RPMI7951 (cell line): ENCODE measurements around the gene PDE2A. TPM values are rescaled to one million over a fixed set of nuclear protein-coding genes. Genes with fewer than 3 reads are reported as not detected.

Source experiments
- DNase-seq: peaks from one replicate; pipeline ENCODE4 v3.0.0-alpha.2; 2012; ENCODE audit warnings: low read depth
- total RNA-seq: library from RNA; depleted of rRNA; stranded (reverse); fragments of >200 nt; shearing (Covaris generic); gene quantifications from 2 replicates; pipeline ENCODE4 v1.2.3, GENCODE V29; 2014

Gene PDE2A
- total RNA-seq, 1 experiment from 2014 or later, result 0.12 TPM

DNA sequence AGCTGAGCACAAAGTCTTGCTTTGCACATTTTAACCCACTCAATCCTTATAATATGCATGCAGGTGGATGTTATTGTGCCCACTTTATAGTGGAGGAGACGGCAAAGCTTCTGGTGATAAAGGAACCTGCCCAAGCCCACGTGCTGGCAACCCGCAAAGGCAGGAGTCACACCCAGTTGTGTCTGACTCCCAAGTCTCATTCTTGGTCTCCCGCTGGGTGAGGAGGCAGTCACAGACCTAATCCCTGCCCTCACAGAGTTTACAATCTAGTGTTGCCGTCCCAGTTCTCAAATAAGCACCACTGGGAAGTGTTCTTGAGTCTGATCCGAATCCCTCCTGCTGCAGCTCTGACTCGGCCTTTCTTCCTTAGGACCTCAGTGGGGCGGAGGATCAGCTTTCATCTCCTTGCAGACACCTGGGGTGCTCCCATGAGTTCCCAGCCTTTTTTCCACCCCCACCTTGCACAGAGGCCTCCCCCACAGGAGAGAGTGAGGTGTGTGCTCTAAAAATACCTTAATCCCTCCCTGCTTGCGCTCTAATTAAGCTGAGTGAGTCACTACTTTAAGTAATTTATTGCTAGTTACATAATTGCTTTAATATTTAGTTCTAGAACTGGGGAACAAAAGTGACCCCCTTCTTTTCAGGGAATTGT lies 15.1 kb downstream of the PDE2A start:
- DNase-seq, result no peak

DNA sequence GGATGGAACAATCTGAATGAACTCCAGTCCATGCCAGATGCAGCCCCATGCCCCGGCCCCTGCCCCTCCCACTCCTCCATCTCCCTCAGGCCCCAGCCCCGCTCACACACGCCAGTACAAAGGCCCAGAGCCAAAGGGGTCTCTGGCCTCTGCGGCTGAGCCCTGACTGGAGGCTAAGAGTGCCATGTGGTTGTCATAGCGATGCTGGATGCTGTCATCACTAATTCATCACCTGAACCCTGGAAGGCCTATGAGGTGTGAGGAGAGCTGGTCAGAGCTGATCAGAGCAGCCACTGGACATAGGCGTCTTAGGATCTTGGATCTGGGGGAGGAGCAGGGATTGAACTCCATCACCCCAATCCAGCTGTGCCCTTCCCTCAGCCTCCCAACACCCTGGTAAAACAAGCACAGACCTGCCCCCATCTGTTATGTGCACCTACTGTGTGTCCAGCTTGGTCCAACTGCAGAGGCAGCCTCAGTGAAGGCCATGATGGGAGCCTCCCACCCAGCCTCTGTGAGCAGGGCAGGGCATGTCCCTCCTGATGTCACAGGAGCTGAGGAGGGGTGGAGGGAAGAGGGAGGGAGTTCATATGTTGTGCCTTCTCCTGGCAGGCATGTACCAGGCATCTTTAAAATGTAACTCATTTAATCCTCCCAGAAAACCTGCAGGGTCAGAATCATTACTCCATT lies 16.7 kb downstream of the PDE2A start:
- no peak for DNase-seq

DNA sequence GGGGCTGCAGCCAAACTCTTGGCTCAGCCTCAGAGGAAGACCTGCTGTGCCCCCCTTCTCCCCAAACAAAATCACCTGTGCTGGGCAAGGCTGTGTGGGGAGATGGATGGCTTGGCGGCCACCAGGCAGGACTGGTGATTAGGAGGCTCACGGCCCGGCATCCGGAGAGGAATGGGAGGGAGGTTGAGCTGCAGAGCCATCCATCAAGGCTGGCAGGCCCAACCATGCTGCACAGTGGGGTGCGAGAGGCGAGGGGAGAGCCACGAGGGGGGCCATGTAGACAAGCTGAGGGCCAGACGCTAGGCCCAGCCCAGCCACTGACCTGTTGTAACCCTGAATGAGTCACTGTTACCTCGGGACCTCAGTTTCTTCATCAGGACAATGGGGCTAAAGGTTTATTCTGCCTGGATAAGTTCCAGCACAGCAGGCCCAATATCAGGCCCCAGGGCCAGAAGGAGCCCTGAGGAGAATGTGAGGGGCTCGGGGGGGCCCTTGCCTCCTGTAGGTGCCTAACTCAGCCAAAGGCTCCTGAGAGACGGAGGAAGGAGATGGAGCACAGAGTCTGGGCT lies 18.2 kb downstream of the PDE2A start:
- DNase-seq, result no peak

DNA sequence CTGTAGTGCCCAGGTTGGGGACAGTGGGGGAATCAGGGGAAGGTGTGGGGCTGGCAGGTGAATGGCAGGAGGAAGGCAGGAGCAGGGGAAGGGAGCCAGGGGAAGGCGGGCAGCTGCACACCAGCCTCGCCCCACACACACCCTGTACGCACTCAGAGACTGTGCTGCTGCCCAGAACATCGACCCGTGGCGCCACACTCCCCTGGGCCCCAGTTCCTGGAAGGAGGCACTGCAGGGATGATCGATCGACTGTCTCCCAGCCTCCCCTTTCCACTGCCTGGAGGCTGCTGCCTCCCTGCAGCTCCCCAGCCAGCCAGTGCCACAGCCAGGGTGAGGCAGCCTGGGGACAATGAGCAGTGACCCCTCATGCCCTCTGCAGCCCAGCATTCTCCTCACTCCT lies 19.2 kb downstream of the PDE2A start:
- DNase-seq, result no peak

DNA sequence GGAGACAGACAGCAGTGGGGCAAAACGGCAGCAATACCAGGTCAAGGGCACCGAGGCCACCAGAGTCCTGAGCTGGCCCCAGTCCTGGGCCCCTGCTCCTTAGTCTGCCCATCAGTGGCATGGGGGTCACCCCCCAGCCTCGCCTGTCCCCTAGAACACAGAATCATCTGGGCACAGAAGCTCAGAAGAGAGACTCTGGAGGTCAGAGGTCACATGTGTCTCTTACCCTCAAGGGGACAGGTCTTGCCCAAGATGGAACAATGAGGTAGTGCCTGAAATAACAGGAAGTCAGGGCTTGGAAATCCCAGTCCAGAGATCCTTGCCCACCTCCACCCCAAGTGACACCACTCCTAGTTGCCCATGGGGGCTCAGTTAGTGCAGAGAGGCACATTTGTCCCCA lies 20.6 kb downstream of the PDE2A start:
- no peak for DNase-seq

DNA sequence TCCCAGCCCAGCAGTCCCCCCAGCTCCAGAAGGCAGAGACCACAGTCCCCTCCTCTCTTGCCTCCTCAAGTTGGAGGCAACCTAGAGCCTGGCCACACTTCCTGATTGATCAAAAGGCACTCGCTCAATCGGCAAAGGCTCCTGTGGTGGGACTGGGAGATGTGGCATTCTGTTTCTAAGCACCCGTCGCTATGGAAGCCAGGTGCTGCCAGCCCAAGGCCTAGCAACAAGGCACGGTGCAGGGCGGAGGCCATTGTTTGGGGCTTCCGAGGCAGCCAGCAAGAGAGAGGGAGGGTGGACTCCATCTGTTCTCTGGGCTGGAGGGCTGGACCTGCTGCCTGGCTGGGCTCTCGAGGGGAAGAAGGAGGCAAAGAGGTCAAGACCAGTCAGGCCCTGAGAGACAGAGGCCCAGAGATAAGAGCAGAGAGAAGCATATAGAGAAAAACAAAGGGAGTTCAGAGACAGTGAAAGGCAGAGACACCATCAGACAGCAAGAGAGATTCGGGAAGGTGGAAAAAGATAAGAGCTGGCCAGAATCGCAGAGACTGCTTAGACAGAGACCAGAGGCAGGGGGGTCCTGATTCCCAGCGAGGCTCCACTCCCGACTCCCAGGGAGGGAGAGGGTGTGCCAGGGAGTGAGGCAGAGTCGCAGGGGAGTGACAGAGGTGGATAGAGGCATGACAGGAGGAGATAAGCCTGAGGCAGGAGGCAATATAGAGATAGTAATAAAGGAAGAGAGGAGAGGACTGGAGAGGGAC lies 21.2 kb downstream of the PDE2A start:
- no peak for DNase-seq

DNA sequence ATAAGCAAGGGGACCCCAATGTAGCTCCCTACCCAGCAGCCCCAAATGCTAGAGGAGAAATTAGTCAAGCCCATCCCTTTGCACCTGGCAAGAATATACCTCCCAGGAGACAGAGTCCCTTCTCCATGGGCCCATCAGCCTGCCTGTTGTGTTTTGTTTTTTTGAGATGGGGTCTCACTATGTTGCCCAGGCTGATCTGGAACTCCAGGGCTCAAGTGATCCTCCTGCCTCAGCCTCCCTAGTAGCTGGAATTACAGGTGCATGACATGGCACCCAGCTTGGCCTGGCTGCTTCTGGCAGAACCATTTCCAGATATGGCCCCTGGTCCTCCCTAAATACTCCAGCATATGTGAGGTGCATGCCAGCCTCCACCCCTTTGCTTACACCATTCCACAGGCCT lies 22.1 kb downstream of the PDE2A start:
- DNase-seq, result no peak

DNA sequence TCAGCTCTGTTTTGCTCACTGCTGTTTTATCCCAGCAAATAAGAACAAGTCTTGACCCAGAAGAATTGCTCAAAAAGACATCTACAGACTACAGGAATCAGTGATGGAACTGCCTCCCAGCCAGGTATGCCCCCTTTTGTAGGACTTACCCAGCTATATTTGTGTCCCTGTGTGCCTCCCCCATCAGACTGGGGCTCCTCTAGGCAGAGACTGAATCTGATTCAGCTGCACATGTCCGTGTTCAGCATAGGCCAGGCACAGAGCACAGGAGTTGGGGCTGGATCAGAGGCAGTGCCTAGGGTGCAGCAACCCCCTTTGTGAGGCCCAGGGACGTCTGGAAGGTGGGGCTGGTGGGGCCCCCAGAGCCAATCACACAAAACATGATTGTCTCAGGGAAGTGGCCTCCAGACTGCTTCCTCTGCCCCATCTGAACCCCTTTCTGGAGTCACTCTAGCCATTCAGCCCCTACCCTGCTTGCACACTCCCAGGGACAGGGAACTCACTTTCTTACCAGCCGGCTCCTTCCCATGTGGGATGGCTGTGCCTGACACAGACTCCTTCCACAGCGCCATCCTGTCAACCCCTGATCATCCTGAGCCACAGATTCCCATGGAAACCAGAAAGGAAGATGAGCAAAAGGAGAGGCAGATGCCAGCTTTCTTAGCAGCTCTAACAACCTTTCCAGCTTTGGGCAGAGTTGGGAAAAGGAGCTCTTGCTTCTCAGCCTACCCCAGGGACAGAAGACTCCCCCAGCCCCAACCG lies 24.8 kb downstream of the PDE2A start:
- DNase-seq, result no peak

DNA sequence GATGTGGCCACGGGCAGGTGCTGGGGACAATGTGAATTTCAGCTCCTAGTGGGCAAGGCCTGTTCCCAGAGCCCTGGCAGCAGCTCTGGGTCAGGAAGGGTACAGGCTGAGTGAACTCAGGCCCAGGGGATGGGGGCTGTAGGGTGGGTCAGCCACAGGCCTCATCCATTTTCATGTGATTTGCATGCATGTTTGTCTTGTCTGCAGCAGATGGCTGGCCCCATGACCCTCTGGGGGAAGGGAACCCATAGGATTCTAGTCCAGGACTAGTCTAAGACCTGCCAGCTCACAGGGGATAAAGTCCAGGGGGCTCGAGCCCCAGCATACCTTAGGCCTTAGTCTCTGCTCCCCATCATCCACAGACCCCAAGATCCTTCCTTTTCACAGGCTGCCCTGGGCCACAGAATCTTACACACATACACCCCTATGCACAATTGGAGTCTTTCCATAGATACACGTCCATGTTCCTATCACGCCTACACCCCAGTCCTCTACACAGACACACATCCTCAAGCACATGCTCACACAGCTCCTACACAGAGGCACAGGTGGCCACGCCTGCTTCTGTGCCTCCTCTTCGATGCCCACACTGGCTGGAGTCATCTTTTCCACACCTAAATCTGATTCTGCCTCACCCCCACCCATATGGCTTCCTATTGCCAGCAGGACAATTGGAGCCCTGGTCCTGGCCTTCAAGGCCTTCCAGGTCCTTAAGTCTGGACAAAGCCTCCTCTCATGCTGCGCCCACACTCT lies 25.7 kb downstream of the PDE2A start:
- DNase-seq, result no peak

DNA sequence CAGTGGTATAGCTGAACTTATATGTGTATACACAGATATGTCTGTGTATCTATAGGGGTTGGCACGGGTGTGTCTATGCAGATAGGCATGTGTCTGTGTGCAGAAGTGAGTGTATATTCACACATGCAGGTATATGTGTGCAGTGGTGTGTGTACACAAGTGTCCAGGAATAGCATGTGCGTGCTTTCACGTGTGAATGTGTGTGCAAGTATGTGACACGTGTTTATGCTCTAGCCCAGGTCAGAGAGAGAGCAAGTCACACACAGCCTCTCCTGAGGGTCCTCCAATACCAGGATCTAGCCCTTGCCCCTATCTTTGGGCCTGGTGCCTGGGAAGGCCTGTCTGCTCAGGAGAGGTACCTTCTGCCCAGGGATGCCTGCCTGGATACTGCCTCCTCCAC lies 26.3 kb downstream of the PDE2A start:
- no peak for DNase-seq

DNA sequence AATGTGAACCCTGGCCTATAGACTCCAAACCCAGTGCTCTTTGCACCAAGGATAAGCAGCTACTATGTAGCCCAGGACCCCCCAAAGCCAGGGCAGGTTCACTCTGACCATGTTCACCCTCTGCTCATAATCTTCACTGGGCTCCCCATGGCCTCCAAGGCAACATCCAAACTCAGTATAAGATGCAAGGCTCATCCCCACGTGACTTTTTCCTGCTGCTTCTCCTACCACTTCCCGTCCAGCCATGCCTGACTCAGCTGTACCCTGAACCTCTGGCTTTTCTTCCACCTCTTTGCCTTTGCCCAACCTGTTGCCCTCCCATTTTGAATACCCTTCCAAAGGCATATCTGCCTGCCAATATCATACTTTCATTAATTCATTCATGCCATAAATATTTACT lies 27.8 kb downstream of the PDE2A start:
- DNase-seq, result no peak

DNA sequence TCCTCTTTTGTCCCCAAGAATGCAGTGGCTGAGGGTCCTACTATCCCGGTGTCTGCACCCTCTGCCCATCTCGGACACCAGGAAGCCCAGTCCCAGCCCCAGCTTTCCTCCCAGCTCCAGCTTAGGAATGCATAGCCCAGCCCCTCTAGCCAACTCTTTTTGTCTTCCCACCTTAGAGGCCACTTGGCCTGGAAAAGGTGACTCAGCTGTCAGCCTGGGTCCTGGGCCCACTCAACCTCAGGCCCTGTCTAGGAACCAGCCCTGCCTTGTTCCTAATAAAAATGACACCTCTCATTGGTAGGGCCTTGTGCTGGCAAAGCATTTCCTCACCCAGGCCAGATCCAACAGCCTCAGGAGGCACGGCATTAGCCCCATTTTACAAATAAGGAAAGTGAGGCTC lies 28.2 kb downstream of the PDE2A start:
- DNase-seq, result no peak

DNA sequence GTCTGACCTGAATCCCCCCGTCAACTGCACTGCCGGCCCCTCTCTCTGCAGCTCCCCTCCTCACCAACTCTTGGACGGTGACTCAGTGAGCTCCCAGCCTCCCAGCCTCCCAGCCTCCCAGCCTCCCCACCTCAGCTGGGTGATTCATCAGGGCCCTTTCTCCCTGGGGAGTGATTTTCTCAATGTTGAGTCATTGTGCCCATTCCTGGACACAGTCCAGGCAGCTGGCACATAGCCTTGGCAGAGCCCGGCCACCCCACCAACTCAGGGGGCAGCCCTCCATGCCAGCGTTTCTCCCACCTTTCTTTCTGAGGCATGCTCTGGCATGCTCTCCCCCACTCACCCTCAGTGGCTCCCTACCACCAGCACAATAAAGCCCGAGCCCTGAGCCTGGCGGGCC lies 30.7 kb downstream of the PDE2A start:
- DNase-seq, result peak; percentile 69

DNA sequence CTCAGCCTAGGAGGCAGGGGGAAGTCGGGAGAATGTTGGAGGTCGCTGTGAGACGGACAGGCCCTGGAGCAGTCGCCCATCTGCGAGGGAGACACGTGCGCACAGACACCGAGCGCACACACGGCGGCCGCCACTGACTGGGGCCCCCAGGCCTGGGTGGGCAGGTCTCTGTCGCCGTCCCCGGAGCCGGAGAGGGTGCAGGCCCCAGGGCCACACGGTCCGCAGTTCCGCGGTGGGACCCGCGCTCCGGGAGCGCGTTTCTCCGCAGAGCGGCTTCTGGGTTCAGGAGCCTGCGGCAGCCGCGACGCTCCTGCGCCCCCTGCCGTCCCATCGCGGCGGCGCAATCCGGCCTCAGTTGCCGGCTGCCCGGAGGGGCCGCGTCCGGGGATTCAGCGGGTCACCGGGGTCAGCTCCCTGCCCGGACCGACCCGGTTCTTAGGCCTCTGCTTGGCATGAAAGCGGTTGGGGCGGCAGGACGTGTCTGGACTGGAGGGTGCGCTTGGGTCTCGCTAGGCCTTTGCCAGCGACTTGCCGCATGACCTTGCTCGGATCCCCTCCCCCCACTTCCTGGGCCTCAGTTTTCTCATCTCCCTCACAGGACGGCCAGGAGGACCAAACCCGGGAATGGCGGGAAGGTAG lies 31.2 kb downstream of the PDE2A start:
- DNase-seq, result peak; percentile 33

DNA sequence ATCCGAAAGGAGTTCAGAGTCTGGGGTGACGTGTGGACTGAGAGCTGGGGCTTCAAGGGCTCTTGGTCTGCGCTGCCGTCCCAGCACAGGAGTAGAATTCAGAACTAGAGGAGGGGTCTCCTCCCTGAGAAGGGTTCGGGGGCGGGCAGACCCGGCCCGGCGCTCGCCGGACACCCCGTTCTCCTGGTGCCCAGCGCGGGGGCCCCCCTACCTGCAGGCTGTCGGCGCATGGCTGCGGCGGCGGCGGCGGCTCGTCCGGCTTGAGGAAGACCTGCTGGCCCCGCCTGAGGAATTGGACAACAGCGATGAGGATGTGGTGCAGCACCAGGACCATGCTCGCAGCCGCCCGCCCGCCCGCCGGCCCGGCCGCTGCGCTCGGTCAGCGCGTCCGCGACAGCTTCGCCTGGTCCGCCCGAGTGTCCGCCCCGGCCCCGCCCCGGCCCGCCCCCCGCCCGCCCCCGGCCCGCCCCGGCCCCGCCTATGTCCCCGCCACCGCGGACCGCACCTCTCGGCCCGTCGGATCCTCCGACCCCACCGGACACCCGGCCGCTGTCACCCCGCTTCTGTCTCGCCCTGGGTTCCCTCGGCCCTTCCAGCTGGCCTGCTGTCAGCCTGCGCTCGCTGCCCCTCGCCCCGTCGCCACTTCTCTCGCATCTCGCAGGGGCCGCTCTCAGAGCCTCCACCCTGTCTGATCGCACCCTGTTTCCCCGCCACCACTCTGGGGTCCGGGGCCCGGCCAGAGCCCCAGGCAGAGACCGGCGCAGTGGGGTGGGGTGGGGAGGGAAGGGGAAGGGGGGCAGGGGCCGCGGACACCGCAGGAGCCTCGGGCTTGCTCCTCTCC lies 32.0 kb downstream of the PDE2A start:
- DNase-seq, result peak; percentile 32

DNA sequence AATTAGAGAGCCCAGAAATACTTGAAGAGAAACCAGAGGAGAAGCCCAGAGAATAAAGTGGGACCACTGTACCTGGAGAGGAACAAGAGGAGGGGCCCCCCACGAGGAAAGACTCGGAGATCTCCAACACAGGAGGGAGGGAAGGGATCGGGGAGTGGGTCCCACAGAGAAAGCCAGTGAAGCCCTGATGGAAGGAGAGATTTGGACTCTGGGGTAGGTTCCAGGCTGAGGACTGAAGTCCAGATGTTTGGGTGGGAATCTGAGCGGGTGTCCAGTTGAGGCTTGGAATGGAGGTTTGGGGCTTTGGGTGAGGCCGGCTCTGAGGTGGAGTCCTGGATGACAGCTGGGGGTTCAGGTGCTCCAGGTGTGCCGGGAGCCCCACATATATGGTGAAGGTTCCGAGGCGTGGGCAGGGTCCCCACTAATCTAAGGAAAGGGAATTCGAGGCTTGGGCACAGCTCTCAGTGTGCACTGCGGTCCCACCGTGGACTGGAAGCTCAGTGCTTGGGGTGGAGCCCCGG lies 32.6 kb downstream of the PDE2A start:
- no peak for DNase-seq

DNA sequence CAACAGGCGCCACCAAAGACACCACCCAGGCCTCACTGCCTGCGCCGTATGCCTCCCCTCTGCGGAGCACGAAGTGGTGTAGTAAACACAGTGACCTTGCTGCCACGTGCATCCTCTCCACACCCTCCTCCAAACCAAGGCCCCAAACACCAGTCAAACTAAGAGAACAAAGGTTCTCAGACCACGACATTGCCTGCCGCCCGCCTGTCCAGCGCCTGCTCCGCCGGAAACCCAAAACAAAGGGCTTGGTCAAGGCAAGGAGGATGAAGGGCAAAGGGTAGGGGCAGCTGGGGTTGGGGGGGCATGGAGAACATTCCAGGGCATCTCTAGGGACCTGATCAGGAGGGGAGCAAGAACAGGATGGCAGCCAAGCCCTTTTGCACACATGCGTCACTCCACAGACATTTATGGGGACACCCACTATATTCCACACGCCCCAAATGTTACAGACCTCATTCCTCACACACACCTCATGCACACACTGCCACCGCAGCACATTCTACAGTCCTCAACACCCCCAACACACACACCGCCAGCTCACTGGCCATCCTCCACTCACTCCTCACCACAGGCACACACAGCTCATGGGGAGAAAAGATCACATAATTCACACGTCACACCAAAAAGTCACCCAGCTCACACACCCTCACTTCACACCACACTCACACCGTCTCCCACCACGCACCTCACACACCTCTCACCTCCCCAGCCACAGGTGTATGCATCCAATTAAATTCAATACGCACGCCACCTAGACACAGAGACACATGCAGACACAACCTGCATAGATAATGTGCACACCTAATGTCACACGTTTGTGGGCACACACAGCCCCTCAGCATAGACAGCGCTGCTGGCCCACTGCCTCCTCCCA lies 34.5 kb downstream of the PDE2A start:
- no peak for DNase-seq

DNA sequence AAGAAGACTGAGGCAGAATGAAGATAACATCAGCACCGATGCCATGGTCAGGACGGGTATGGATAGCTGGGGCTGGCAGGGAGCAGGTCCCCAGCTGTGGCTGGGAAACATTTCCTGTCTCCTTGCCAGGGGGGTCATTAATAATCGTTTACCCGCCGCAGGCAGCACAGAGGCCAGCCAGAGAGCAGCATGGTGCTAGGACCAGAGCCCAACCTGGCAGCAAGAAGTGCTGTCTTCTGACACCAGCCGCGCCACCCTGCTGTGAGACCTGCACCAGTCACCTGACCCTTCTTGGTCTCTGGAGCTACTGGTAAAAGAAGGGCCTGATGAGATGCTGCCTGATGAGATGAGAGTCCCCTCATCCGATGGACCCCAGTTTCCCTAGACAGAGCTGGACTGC lies 36.3 kb downstream of the PDE2A start:
- DNase-seq, result no peak

DNA sequence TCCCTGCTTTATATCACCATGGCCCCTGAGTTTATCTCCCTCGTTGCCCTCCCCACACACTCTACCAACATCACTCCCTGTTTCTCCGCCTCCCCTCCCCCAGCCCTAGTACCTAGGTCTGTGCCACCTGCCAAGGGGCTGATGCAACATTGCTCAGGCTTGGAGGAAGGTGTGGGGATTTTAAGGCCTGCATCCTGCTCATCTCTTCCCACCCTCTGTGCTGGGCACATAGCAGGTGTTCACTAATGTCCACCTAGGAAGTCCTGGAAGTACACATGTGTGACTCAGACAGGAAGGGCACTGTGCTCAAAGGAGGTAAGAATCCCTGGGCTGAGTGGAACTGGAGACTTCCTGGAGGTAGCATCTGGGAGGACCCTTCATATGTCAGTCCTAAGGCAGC lies 37.0 kb downstream of the PDE2A start:
- DNase-seq, result no peak
